Kidney (tissue), 14 donors: ENCODE measurements around the gene KIAA0825. TPM values are rescaled to one million over a fixed set of nuclear protein-coding genes. Genes with fewer than 3 reads are reported as not detected.

ENCODE experiments used
- DNase-seq, 5 donors: peaks; one replicate each; pipeline ENCODE4 v3.0.0-alpha.2; 2013 to 2020
- FAIRE-seq: peaks from 2 replicates; lab custom pipeline; 2012; peaks lifted over from hg19 to GRCh38; lab: Jason Lieb, UNC
- H3K27ac ChIP-seq, 2 donors: one replicate each; pipeline ENCODE4 v1.7.0; 2013; ENCODE audit warnings: low read depth in 2 of 2, low read length in 2 of 2, inconsistent platforms in 1 of 2
- H3K27me3 ChIP-seq: one replicate; pipeline ENCODE4 v1.7.1; 2013; ENCODE audit warnings: low read length, inconsistent platforms; ENCODE audit not compliant: control insufficient read depth, insufficient read depth
- H3K36me3 ChIP-seq, 3 donors: one replicate each; pipeline versions ENCODE4 v1.7.0 to v1.7.1; 2013; ENCODE audit warnings: low read length in 3 of 3, control low read depth in 1 of 3, inconsistent platforms in 1 of 3; ENCODE audit not compliant: insufficient read depth in 3 of 3, control insufficient read depth in 2 of 3
- H3K4me1 ChIP-seq, 3 donors: one replicate each; pipeline versions ENCODE4 v1.7.0 to v1.7.1; 2013; ENCODE audit warnings: low read length in 3 of 3, inconsistent platforms in 1 of 3, low read depth in 1 of 3; ENCODE audit not compliant: control insufficient read depth in 2 of 3, insufficient read depth in 2 of 3
- H3K4me3 ChIP-seq, 3 donors: one replicate each; pipeline versions ENCODE4 v1.7.0 to v1.8.1; 2013; ENCODE audit warnings: low read length in 3 of 3, control low read depth in 1 of 3, inconsistent platforms in 1 of 3
- H3K9ac ChIP-seq, 3 donors: one replicate each; pipeline versions ENCODE4 v1.7.0 to v1.7.1; 2013; ENCODE audit warnings: low read length in 3 of 3, control low read depth in 1 of 3, inconsistent platforms in 1 of 3
- H3K9me3 ChIP-seq, 3 donors: one replicate each; pipeline versions ENCODE4 v1.7.0 to v1.7.1; 2013; ENCODE audit warnings: low read length in 3 of 3, control low read depth in 1 of 3, inconsistent platforms in 1 of 3; ENCODE audit not compliant: control insufficient read depth in 2 of 3, insufficient read depth in 1 of 3
- CTCF ChIP-seq: IDR thresholded peaks from 3 replicates; pipeline ENCODE4 v1.5.1; 2012; ENCODE audit warnings: mild to moderate bottlenecking, moderate library complexity, borderline replicate concordance; ENCODE audit not compliant: insufficient read depth; ENCODE audit errors: extremely low read depth
- intact Hi-C: fragments of 100-400 bp; cut with DNase I; formaldehyde crosslinking; loops from one replicate; pipeline ENCODE4 v1.11.1; 2022
- polyA plus RNA-seq: library from polyadenylated mRNA; stranded (reverse); fragments of 350-450 nt; fragmentation: Illumina TruSeq; extraction: RNeasy Lipid Tissue Mini Kit (QIAGEN cat#74804); gene quantifications from one replicate; pipeline ENCODE4 v1.2.3, GENCODE V29; 2014; ENCODE audit warnings: low read depth, low replicate concordance; ENCODE audit not compliant: insufficient read depth
- total RNA-seq: library from RNA; stranded (reverse); fragmentation: NEBNext Ultra II Directional; extraction: Animal tissue kit (Norgen Biotek cat#: 25700); gene quantifications from one replicate; pipeline ENCODE4 v1.2.1, GENCODE V29; 2021
- donor health status: control.
- donor health status: control.
- donor health status: control.
- donor health status: control.
- donor health status: control.
- donor health status: DM: yes; HTN: yes; CAD: no.
- donor health status: Normal renal cell carcinoma (clear cell type).

Gene KIAA0825
- total and polyA plus RNA-seq, 2 donors from 2014 or later: 0.80 to 5.4 TPM

GRCh38 chr5:94378062-94378461, 240.3 kb downstream of the KIAA0825 start:
- no peak overlapping the region for H3K9ac ChIP-seq
- FAIRE-seq (no peak), DNase-seq (no peak)
- H3K9me3 ChIP-seq: no peaks in the 10 kb centered on the region
- intact Hi-C loops: no loop called here
- H3K27me3 ChIP-seq: no peaks in the 10 kb centered on the region
- no peak overlapping the region for H3K27ac ChIP-seq
- no peaks in the 10 kb centered on the region for H3K36me3 ChIP-seq
- H3K4me3 ChIP-seq: no peak overlapping the region
- TF ChIP-seq CTCF: no peak
- no peaks in the 10 kb centered on the region for H3K4me1 ChIP-seq

GRCh38 chr5:94376672-94377345, 241.6 kb downstream of the KIAA0825 start:
- no peak for TF ChIP-seq CTCF
- FAIRE-seq (no peak), DNase-seq (peak in 2 of 5 donors; percentile 5 to 7)
- Histone ChIP-seq H3K4me3 (no peak overlapping the region), H3K27ac (no peak overlapping the region), H3K27me3 (no peaks in the 10 kb centered on the region), H3K36me3 (no peaks in the 10 kb centered on the region), H3K4me1 (no peaks in the 10 kb centered on the region), H3K9ac (no peak overlapping the region), H3K9me3 (no peaks in the 10 kb centered on the region)
- intact Hi-C loops: no loop called here

- Histone ChIP-seq H3K4me3 (no peak overlapping the region), H3K9me3 (no peaks in the 10 kb centered on the region), H3K27ac (no peak overlapping the region), H3K9ac (no peak overlapping the region), H3K4me1 (no peaks in the 10 kb centered on the region), H3K36me3 (no peaks in the 10 kb centered on the region), H3K27me3 (no peaks in the 10 kb centered on the region)
- no peak for FAIRE-seq
- no peak for TF ChIP-seq CTCF
- intact Hi-C loops: no loop called here
- peak in 1 of 5 donors; percentile 5 for DNase-seq
These were observed 242.6 kb downstream of the KIAA0825 start for GRCh38 chr5:94375801-94376200.
